ENCODE measurements around the gene CXCR6. TPM values are rescaled to one million over a fixed set of nuclear protein-coding genes. Genes with fewer than 3 reads are reported as not detected.

Gene CXCR6
- total and polyA plus RNA-seq, 2 of the 13 experiments (the other 11 are each of a cell fraction or from before 2014, with no cell fraction given), result not detected

GRCh38 chr3:45980229-45980813 is 37.1 kb downstream of the CXCR6 start:
- no peak overlapping the region for H3K9ac ChIP-seq (ENCODE audit: insufficient read depth, low read depth, low read length)
- POLR2A ChIA-PET, result no interaction called here
- H3K4me1 ChIP-seq (ENCODE audit: insufficient read depth, low read length), result peaks cover 10% of the 10 kb centered on the region
- CTCF ChIA-PET (ENCODE audit: low intra/inter-chr PET ratio, low total read pairs), result no interaction called here
- TF ChIP-seq CAMTA2 (CRISPR knock-in tag; IDR thresholded peaks at IDR 0.05; ENCODE audit: borderline replicate concordance) (no peak), SRSF1 (optimal IDR thresholded peaks at IDR 0.05; ENCODE audit: low read depth, low read length) (no peak), MAX (IDR thresholded peaks at IDR 0.05) (no peak), MTERF4 (CRISPR knock-in tag; IDR thresholded peaks at IDR 0.05) (no peak), KAT7 (CRISPR knock-in tag; IDR thresholded peaks at IDR 0.05; ENCODE audit: borderline replicate concordance) (no peak), TBP (CRISPR knock-in tag; IDR thresholded peaks at IDR 0.05) (no peak), SNAPC5 (CRISPR knock-in tag; IDR thresholded peaks at IDR 0.05; ENCODE audit: borderline replicate concordance) (no peak), BORCS8-MEF2B (CRISPR knock-in tag; IDR thresholded peaks at IDR 0.05) (no peak)
- intact Hi-C loops (cut with micrococcal nuclease; ENCODE audit: unreplicated experiment) (no loop called here), in situ Hi-C loops (cut with HindIII; ENCODE audit: extremely low pct_ligation_motif_present, low pct_unique_long_range_greater_than_20kb) (no loop called here)
- no peak overlapping the region for H3K4me2 ChIP-seq (ENCODE audit: low read depth, low read length)
- peaks cover 8 to 79% of the 10 kb centered on the region in 2 experiments for H3K36me3 ChIP-seq (replicated peaks in 1 of 2; ENCODE audit: control insufficient read depth in 1 of 2, insufficient read depth in 2 of 2, low read length in 2 of 2)
- no peak overlapping the region for H3K27ac ChIP-seq (ENCODE audit: extremely low read length, insufficient read depth, low read length)
- H3K79me2 ChIP-seq (ENCODE audit: insufficient read depth, low read length), result peaks cover under 1% of the 10 kb centered on the region
- H3K27me3 ChIP-seq (ENCODE audit: control insufficient read depth in 1 of 2, insufficient read depth in 2 of 2, low read length in 2 of 2), result no peaks in the 10 kb centered on the region
- ATAC-seq, result no peak
- no peak for FAIRE-seq
- WGBS (ENCODE audit: low lambda C conversion rate), result 97% methylated on average over 7 of the region's 7 CpGs
- DNase-seq (ENCODE audit: low spot score), result no peak
- no peak overlapping the region for H2AFZ ChIP-seq (ENCODE audit: low read length)
- no peaks in the 10 kb centered on the region for H4K20me1 ChIP-seq (ENCODE audit: insufficient read depth, low read length)
- no peak overlapping the region for H3K4me3 ChIP-seq (replicated peaks in 1 of 3; ENCODE audit: insufficient read depth in 1 of 3, low read depth in 2 of 3, low read length in 3 of 3)
- BruUV-seq (replicated peaks), result no TSS peak
- H3K9me3 ChIP-seq (ENCODE audit: low read length), result no peaks in the 10 kb centered on the region
